ENCODE results near the gene SLC24A1.

- TF ChIP-seq CTCF (IDR thresholded peaks at IDR 0.05; ENCODE audit: borderline replicate concordance, extremely low read depth, low read length, poor library complexity, severe bottlenecking) (no peak), EZH2 (IDR thresholded peaks at IDR 0.05; ENCODE audit: borderline replicate concordance, low read depth, low read length, severe bottlenecking) (no peak)
Measured at GRCh38 chr15:65653801-65654521, 32.2 kb downstream of the SLC24A1 start.

All from DND-41 (cell line).